Mesendoderm (in vitro differentiated cells): ENCODE data around the gene CAMTA1.

Experiments
- DNase-seq: peaks from one replicate; pipeline ENCODE4 v3.0.0; 2013
- H2AK5ac ChIP-seq: 2 replicates; pipeline ENCODE4 v1.6.1; 2013; ENCODE audit warnings: low read length, inconsistent platforms
- H2BK120ac ChIP-seq: 2 replicates; pipeline ENCODE4 v1.6.1; 2013; ENCODE audit warnings: low read depth, mild to moderate bottlenecking, low read length, moderate library complexity, mixed read lengths
- H2BK15ac ChIP-seq: replicated peaks from 2 replicates; pipeline ENCODE4 v1.6.1; 2013; ENCODE audit warnings: low read depth, mild to moderate bottlenecking, moderate library complexity
- H2BK5ac ChIP-seq: 2 replicates; pipeline ENCODE4 v1.6.1; 2013; ENCODE audit warnings: low read length, inconsistent platforms
- H3K18ac ChIP-seq: 2 replicates; pipeline ENCODE4 v1.6.1; 2013; ENCODE audit warnings: mild to moderate bottlenecking, low read length, mixed read lengths
- H3K23ac ChIP-seq: one replicate; pipeline ENCODE4 v1.6.1; 2013; ENCODE audit warnings: low read length
- H3K27ac ChIP-seq: 2 replicates; pipeline ENCODE4 v1.5.1; 2013; ENCODE audit warnings: low read depth, mild to moderate bottlenecking, inconsistent platforms, low read length, moderate library complexity
- H3K27me3 ChIP-seq: 2 replicates; pipeline ENCODE4 v1.6.1; 2013; ENCODE audit warnings: low read length, control low read depth, mild to moderate bottlenecking, inconsistent platforms; ENCODE audit not compliant: insufficient read depth, poor library complexity
- H3K36me3 ChIP-seq: 2 replicates; pipeline ENCODE4 v1.6.1; 2013; ENCODE audit warnings: low read length, inconsistent platforms; ENCODE audit not compliant: control insufficient read depth, insufficient read depth
- H3K4ac ChIP-seq: one replicate; pipeline ENCODE4 v1.6.1; 2013; ENCODE audit warnings: low read depth, mild to moderate bottlenecking, low read length, moderate library complexity
- H3K4me1 ChIP-seq: 2 replicates; pipeline ENCODE4 v1.6.1; 2013; ENCODE audit warnings: low read depth, low read length, inconsistent platforms; ENCODE audit not compliant: control insufficient read depth
- H3K4me2 ChIP-seq: 2 replicates; pipeline ENCODE4 v1.6.1; 2013; ENCODE audit warnings: low read length
- H3K4me3 ChIP-seq: 2 replicates; pipeline ENCODE4 v1.5.1; 2013; ENCODE audit warnings: mild to moderate bottlenecking, low read length
- H3K56ac ChIP-seq: one replicate; pipeline ENCODE4 v1.6.1; 2013; ENCODE audit warnings: low read length
- H3K79me1 ChIP-seq: 2 replicates; pipeline ENCODE4 v1.6.1; 2013; ENCODE audit warnings: low read length, inconsistent platforms
- H3K79me2 ChIP-seq: 2 replicates; pipeline ENCODE4 v1.6.1; 2013; ENCODE audit warnings: mild to moderate bottlenecking, low read length; ENCODE audit not compliant: control insufficient read depth, insufficient read depth
- H3K9ac ChIP-seq: 2 replicates; pipeline ENCODE4 v1.6.1; 2013; ENCODE audit warnings: low read length, inconsistent platforms
- H4K5ac ChIP-seq: one replicate; pipeline ENCODE4 v1.6.1; 2013; ENCODE audit warnings: low read length
- H4K8ac ChIP-seq: one replicate; pipeline ENCODE4 v1.6.1; 2013; ENCODE audit warnings: low read depth, mild to moderate bottlenecking, control low read depth, low read length, moderate library complexity
- WGBS: extraction: QIAGEN DNeasy Blood & Tissue Kit; methylation state at CpG from one replicate; pipeline ENCODE4 v1.1.7; 2013; ENCODE audit warnings: low lambda C conversion rate, missing lambda C conversion rate; ENCODE audit not compliant: insufficient coverage; ENCODE audit errors: extremely low coverage; 5-methylcytosine and 5-hydroxymethylcytosine counted together

The CAMTA1 gene

DNA sequence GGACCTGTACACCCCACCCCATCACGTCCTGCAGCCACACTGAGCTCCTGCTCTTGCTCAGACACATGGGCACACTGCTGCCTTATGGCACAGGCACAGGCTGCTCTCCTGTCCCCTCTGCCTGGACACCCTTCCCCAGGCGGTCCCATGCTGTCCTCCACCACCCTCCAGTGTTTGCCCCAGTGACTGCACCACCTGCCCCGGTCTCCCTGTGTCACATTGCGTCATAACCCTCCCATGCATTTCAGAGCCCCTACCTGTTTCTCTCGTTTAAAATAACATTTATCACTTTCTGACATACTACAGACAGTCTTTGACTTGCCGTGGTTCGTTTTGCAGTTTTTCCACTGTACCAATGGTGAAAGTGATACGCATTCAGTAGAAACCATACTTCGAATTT, 159.2 kb downstream of the CAMTA1 start:
- Histone ChIP-seq H3K56ac (no peak overlapping the region), H4K5ac (no peak overlapping the region), H3K79me2 (no peaks in the 10 kb centered on the region), H3K18ac (no peak overlapping the region), H2AK5ac (no peak overlapping the region), H2BK5ac (no peak overlapping the region), H2BK120ac (no peak overlapping the region), H3K23ac (no peak overlapping the region), H3K36me3 (no peaks in the 10 kb centered on the region), H3K4me2 (no peak overlapping the region), H3K27me3 (no peaks in the 10 kb centered on the region), H3K4me1 (no peaks in the 10 kb centered on the region), H3K9ac (no peak overlapping the region), H3K4me3 (no peak overlapping the region), H3K79me1 (no peaks in the 10 kb centered on the region), H4K8ac (no peak overlapping the region), H3K4ac (no peak overlapping the region), H3K27ac (no peak overlapping the region), H2BK15ac (no peak overlapping the region)
- DNase-seq: no peak
- WGBS: no CpG with 5 or more reads among the region's 9 CpGs

DNA sequence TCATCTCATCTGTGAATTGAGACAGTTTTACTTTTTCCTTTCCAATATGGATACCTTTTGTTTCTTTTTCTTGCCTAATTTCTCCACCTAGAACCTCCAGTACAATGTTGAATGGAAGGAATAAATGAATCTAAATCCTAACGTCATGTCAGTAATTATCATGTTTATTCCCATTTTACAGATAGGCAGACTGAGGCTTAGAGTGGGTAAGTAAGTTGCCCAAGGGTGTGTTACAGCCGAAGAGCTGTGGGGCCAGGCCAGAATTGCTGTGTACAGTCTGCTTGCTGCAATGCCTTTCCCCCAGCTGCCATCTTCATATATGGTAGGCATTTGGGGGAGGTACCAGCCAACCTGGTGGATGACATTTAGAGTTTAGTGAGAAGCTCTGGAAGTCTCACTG, 162.7 kb downstream of the CAMTA1 start:
- no CpG with 5 or more reads among the region's 2 CpGs for WGBS
- DNase-seq: no peak
- no peak overlapping the region for H3K4me3 ChIP-seq
- H3K27me3 ChIP-seq: no peaks in the 10 kb centered on the region
- no peak overlapping the region for H3K18ac ChIP-seq
- H3K79me1 ChIP-seq: no peaks in the 10 kb centered on the region
- no peaks in the 10 kb centered on the region for H3K79me2 ChIP-seq
- no peak overlapping the region for H2AK5ac ChIP-seq
- H3K4me1 ChIP-seq: no peaks in the 10 kb centered on the region
- H2BK15ac ChIP-seq: no peak overlapping the region
- H3K27ac ChIP-seq: no peak overlapping the region
- no peak overlapping the region for H3K4ac ChIP-seq
- H4K5ac ChIP-seq: no peak overlapping the region
- H4K8ac ChIP-seq: no peak overlapping the region
- no peak overlapping the region for H3K56ac ChIP-seq
- no peak overlapping the region for H2BK5ac ChIP-seq
- no peak overlapping the region for H3K23ac ChIP-seq
- no peak overlapping the region for H3K9ac ChIP-seq
- H3K4me2 ChIP-seq: no peak overlapping the region
- H2BK120ac ChIP-seq: no peak overlapping the region
- no peaks in the 10 kb centered on the region for H3K36me3 ChIP-seq

DNA sequence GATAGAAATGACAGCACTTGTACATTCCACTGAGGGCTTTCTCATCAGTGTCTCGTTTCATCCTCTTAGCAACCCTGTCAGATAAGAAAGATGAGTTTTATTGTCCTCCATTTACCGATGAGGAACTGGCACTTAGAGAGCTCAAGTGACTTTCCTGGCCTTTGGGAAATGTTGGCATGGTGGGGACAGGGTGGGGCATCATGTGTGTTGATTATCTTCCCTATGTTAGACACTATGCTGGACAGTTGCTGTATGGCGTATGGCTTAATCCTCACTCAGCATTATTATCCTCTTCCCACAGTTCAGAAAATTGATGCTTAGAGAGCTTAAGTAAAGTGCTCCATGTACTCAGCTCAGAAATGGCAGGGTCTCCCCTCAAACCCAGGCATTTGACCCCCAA, 163.2 kb downstream of the CAMTA1 start:
- Histone ChIP-seq H3K27ac (no peak overlapping the region), H3K56ac (no peak overlapping the region)
- no CpG with 5 or more reads among the region's 3 CpGs for WGBS

DNA sequence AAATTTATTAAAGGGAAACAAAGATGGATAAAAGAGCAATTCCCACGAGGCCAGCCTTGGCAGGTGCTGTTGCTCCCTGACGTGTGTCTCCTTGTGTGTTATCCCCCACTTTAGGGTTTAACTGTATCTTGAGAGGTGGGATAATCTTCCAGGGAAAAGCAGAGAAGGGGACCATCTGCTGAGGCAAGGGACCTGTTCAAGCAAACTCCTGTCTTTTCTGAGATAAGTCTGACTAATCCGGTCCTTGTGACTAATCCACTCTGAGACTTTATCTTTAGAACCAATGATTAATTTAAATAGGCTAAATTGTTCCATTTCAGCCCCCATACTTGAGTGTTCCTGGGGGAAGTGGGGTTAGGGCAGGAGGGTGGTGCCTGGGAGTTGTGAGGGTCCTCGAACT, 163.6 kb downstream of the CAMTA1 start:
- no peak overlapping the region for H2AK5ac ChIP-seq
- H3K4me1 ChIP-seq: no peaks in the 10 kb centered on the region
- H2BK15ac ChIP-seq: no peak overlapping the region
- H3K4me2 ChIP-seq: no peak overlapping the region
- no peak overlapping the region for H3K4me3 ChIP-seq
- no peak overlapping the region for H3K9ac ChIP-seq
- H3K27me3 ChIP-seq: no peaks in the 10 kb centered on the region
- DNase-seq: no peak
- no peak overlapping the region for H4K8ac ChIP-seq
- WGBS: no CpG with 5 or more reads among the region's 4 CpGs
- H3K36me3 ChIP-seq: no peaks in the 10 kb centered on the region
- H3K23ac ChIP-seq: no peak overlapping the region
- no peaks in the 10 kb centered on the region for H3K79me1 ChIP-seq
- H2BK120ac ChIP-seq: no peak overlapping the region
- no peaks in the 10 kb centered on the region for H3K79me2 ChIP-seq
- H3K56ac ChIP-seq: no peak overlapping the region
- H3K18ac ChIP-seq: no peak overlapping the region
- H3K4ac ChIP-seq: no peak overlapping the region
- H3K27ac ChIP-seq: no peak overlapping the region
- no peak overlapping the region for H2BK5ac ChIP-seq
- no peak overlapping the region for H4K5ac ChIP-seq

More for the DNA sequence above, 163.2 kb downstream of the CAMTA1 start:
- DNase-seq: no peak
- no peak overlapping the region for H3K23ac ChIP-seq
- no peak overlapping the region for H4K8ac ChIP-seq
- no peak overlapping the region for H3K4me3 ChIP-seq
- H3K79me2 ChIP-seq: no peaks in the 10 kb centered on the region
- no peak overlapping the region for H2AK5ac ChIP-seq
- H3K36me3 ChIP-seq: no peaks in the 10 kb centered on the region
- no peak overlapping the region for H2BK120ac ChIP-seq
- H3K79me1 ChIP-seq: no peaks in the 10 kb centered on the region
- H3K4ac ChIP-seq: no peak overlapping the region
- no peak overlapping the region for H3K4me2 ChIP-seq
- H3K18ac ChIP-seq: no peak overlapping the region
- H4K5ac ChIP-seq: no peak overlapping the region
- H2BK15ac ChIP-seq: no peak overlapping the region
- H3K4me1 ChIP-seq: no peaks in the 10 kb centered on the region
- no peaks in the 10 kb centered on the region for H3K27me3 ChIP-seq
- no peak overlapping the region for H2BK5ac ChIP-seq
- H3K9ac ChIP-seq: no peak overlapping the region

DNA sequence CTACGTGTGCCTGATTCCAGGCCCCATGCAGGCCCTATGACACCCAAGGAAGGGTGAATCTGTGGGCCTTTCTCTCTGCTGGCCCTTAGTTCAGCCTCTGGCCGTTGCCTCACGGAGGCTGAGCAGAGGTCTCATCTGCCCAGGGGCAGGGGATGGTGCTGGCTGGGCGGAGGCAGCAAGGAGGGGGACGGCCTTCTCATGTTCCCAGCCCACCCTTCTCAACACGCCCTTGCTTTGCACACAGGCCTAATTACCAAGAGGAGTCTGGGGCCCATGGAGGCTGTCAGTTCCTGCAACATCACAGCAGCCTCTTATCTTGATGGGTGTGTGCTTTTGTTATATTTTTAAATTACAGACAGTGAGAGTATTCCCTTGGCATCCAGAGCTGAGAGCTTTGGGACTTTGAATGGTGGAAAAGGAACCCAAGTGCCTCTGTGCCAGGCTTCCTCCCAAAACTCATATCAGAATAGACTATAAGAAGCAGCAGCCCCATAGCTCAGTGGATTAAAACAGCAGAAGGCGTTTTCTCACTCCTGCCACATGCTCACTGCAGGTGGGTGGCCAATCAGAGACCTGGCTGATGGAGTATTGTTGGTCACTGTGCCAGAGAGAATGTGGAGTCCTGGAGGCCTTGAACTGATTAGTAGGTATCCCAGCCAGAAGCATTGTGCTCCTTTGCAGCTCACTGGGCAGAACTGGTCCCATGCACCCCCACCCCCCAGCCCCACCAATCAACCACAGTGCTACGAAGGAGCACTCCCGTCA, 164.9 kb downstream of the CAMTA1 start:
- H3K4ac ChIP-seq: no peak overlapping the region
- H2BK5ac ChIP-seq: no peak overlapping the region
- no peak overlapping the region for H2BK15ac ChIP-seq
- no peaks in the 10 kb centered on the region for H3K79me2 ChIP-seq
- no peak overlapping the region for H3K18ac ChIP-seq
- H3K4me2 ChIP-seq: no peak overlapping the region
- no peak overlapping the region for H3K9ac ChIP-seq
- no peak overlapping the region for H3K23ac ChIP-seq
- no peaks in the 10 kb centered on the region for H3K36me3 ChIP-seq
- H2BK120ac ChIP-seq: no peak overlapping the region
- H3K4me1 ChIP-seq: no peaks in the 10 kb centered on the region
- H3K27ac ChIP-seq: no peak overlapping the region
- no CpG with 5 or more reads among the region's 9 CpGs for WGBS
- no peaks in the 10 kb centered on the region for H3K79me1 ChIP-seq
- H4K5ac ChIP-seq: no peak overlapping the region
- no peak overlapping the region for H3K4me3 ChIP-seq
- DNase-seq: peak; percentile 47
- H3K56ac ChIP-seq: no peak overlapping the region
- H3K27me3 ChIP-seq: no peaks in the 10 kb centered on the region
- H2AK5ac ChIP-seq: no peak overlapping the region
- H4K8ac ChIP-seq: no peak overlapping the region

DNA sequence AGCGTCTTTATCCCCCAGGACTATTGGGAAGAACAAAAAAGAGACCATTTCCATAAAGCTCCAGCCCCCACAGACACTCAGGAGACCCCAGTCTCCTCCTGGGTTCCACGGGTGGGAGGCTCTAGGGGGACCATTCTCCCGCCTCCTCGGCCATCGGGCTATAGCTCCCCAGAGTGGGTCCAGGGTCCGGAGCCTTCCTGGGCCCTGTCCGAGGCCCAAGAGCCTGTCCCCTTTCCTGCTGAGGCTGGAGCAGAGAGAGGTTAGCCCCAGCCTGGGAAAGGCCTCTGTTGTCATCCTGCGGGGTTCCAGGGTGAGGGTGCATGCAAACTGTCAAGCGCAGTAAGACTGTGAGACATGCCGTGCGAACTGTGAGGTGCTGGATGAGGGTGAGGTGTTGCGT, 166.3 kb downstream of the CAMTA1 start:
- Histone ChIP-seq H2AK5ac (no peak overlapping the region), H3K23ac (no peak overlapping the region), H4K5ac (no peak overlapping the region), H3K9ac (no peak overlapping the region), H3K4me2 (no peak overlapping the region), H2BK15ac (no peak overlapping the region), H3K56ac (no peak overlapping the region), H3K27me3 (no peaks in the 10 kb centered on the region), H3K27ac (no peak overlapping the region), H2BK5ac (no peak overlapping the region), H2BK120ac (no peak overlapping the region), H3K4me1 (no peaks in the 10 kb centered on the region), H3K4ac (no peak overlapping the region), H3K36me3 (no peaks in the 10 kb centered on the region), H3K79me1 (no peaks in the 10 kb centered on the region), H3K79me2 (no peaks in the 10 kb centered on the region), H4K8ac (no peak overlapping the region), H3K18ac (no peak overlapping the region), H3K4me3 (no peak overlapping the region)
- no peak for DNase-seq
- WGBS: no CpG with 5 or more reads among the region's 12 CpGs
